Liver (tissue), 3 donors: ENCODE data around the gene ROR1.

Source experiments
- JUND ChIP-seq, 2 donors: IDR thresholded peaks; 2 replicates each; pipeline ENCODE4 v1.6.1; 2016; ENCODE audit warnings: antibody characterized with exemption in 2 of 2
- RAD21 ChIP-seq, 2 donors: IDR thresholded peaks; 2 replicates each; pipeline ENCODE4 v1.6.1; 2016; ENCODE audit warnings: antibody characterized with exemption in 2 of 2, mild to moderate bottlenecking in 2 of 2
- SP1 ChIP-seq: IDR thresholded peaks from 2 replicates; pipeline ENCODE4 v1.6.1; 2018; ENCODE audit warnings: antibody characterized with exemption, mild to moderate bottlenecking
- TAF1 ChIP-seq: conservative IDR thresholded peaks from 2 replicates; pipeline ENCODE4 v1.6.1; 2016; ENCODE audit warnings: antibody characterized with exemption, mild to moderate bottlenecking
- TF ChIP-seq, protein P1 (sequence below): fragments of 150-350 bp; IDR thresholded peaks from 2 replicates; pipeline ENCODE4 v1.5.1; 2017; ENCODE audit warnings: improper control_type of control experiment, low read depth, low read length; ENCODE audit not compliant: missing input control
- donor health status: healthy.
- donor health status: healthy.

DNA sequence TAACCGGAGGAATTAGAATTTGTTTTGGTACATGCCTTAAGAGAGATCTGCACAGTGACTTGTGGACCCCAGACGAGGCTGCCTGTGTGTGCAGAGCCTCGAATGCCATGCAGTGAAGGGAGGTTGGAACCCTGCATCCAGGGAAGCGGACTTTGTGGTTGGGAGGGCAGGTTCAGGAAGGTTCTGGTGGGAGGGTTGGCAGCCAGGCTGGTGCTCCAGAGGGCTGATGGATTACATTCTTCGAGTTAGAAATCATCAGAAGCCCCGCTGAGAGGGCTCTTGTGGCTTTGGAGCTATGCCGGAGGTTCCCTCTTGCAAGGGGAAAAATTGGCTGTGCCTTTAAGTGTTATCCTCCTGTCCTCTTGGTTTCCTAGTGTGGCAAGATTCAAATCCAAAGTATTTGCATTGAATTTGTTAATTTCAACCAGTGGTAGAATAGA, 21.1 kb downstream of the ROR1 start:
- TF ChIP-seq TAF1 (no peak), JUND (IDR thresholded peaks at IDR 0.05) (no peak), RAD21 (IDR thresholded peaks at IDR 0.05) (no peak), SP1 (no peak)
- TF ChIP-seq, protein P1, sequence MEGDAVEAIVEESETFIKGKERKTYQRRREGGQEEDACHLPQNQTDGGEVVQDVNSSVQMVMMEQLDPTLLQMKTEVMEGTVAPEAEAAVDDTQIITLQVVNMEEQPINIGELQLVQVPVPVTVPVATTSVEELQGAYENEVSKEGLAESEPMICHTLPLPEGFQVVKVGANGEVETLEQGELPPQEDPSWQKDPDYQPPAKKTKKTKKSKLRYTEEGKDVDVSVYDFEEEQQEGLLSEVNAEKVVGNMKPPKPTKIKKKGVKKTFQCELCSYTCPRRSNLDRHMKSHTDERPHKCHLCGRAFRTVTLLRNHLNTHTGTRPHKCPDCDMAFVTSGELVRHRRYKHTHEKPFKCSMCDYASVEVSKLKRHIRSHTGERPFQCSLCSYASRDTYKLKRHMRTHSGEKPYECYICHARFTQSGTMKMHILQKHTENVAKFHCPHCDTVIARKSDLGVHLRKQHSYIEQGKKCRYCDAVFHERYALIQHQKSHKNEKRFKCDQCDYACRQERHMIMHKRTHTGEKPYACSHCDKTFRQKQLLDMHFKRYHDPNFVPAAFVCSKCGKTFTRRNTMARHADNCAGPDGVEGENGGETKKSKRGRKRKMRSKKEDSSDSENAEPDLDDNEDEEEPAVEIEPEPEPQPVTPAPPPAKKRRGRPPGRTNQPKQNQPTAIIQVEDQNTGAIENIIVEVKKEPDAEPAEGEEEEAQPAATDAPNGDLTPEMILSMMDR, result no peak
